ENCODE data around the gene SLC25A11. TPM values are rescaled to one million over a fixed set of nuclear protein-coding genes. Genes with fewer than 3 reads are reported as not detected.

Gene SLC25A11
- total RNA-seq, 1 donor from 2014 or later, result 42.4 TPM

DNA sequence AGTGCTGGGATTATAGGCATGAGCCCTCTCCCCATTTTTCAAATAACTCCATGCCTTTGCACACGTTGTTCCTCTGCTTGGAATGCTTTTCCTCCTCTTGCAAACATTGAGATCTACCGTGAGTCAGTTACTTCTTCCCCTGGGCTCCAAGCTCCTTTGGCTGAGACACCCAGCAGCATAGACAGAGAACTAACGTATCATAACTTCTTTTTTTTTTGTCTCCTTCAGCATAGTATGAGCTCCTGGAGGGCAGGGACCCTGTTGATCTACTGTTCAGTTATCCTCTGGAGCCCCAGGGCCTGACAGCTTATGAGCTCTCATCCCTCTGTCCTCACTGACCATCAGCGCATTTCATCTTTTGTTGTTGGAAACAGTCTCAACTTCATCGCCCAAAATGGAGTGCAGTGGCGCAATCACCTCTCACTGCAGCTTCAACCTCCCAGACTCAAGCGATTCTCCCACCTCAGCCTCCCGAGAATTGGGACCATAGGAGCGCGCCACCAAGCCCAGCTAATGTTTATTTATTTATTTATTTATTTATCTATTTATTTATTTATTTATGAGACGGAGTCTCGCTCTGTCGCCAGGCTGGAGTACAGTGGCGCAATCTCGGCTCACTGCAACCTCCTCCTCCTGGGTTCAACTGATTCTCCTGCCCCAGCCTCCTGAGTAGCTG lies 25.6 kb upstream of the SLC25A11 start:
- no peak for ATAC-seq

DNA sequence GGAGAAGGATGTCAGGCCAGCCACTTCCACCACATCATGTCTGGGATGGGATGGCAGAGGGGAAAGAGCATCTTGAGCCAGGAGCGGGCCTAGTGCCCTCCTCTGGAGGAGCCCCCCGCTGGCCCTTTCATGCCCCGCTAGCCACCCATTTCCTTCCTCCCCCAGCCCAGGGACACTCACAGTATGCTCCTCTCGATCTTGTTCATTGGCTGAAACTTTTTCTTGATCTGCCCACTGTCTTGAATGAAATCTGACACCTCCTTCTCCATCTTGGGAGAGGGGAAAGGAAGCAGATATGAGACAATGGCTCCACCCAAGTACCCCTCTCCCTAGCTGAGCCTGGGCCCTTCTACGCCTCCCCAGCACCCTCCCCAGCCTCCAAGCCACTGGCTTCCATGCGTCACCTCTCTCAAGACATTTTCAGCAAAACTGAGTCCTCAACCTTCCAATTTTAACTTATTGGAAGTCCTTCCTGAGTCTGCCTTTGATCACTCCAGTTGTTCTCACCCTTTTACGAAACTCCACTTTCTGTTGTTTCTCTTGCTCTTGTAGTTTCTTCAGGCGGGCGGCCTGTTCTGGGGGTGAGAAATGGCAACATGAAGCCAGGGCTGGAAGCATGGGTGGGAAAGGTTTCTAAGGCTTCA lies 20.6 kb upstream of the SLC25A11 start:
- no peak for ATAC-seq

DNA sequence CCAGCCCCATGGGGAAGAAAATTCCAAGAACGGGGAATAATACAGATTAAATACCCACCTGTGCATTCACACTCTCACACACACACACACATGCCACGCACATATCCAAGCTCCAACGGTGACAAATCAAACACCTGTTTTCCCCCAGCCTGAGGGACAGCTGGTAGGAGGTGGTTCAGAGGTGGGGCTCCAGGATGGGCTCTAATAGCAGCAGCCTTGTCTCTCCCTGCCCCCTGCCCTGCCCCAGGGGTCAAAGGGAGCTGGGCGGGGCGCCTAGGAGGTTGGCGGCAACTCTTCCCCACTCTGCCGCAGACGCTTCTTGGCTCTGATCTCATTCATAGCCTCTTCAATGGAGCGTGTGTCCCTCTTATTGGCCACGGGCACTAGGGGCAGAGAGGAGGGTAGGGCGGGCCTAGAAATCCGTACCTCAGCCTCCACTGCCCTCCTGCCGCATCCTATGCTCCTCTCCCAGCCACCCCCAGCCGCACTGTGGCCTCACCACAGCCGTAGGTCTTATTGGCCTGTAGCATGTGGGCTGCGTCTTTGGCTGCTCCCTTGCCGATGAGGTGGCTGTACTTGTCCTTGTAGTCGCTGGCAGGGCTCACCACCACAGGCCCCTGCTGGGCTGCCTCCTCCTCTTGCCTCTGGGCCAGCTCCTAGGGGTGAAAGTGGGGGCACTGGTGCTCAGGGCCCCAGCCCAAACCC lies 19.6 kb upstream of the SLC25A11 start:
- ATAC-seq, result peak; percentile 2

DNA sequence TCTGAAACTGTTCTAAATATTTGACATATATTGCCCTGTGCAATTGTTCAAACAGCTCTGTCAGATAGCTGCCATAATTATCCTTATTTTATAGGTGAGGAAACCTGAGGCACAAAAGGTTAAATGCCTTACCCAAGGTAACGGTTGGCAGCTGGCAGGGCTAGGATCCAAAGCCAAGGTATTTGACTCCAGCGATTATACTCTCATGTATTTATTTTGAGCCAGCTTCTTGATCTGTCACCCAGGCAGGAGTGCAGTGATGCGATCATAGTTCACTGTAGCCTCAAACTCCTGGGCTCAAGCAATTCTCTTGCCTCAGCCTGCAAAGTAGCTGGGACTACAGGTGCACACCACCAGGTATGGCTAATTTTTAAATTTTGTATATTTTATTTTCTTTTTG lies 18.3 kb upstream of the SLC25A11 start:
- ATAC-seq, result no peak

DNA sequence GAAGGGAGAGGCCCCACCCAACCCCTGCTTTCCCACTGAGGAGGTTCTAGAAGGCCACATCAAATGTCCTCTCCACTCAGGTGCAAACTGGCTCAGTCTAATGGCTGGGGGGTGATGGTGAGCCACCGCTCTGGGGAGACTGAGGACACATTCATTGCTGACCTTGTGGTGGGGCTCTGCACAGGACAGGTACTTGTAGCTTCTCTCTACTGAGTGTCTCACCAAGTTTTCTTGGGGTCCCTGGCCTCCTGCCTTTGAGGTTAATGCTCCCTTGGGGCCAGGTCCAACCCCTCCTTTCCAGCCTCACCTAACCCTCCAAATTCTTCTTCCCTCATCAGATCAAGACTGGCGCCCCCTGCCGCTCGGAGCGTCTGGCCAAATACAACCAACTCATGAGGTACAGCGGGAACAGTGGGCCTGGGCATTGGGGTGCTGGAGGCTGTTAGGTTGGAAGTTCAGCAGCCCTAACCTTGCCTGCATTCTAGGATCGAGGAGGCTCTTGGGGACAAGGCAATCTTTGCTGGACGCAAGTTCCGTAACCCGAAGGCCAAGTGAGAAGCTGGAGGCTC lies 16.7 kb upstream of the SLC25A11 start:
- no peak for ATAC-seq

DNA sequence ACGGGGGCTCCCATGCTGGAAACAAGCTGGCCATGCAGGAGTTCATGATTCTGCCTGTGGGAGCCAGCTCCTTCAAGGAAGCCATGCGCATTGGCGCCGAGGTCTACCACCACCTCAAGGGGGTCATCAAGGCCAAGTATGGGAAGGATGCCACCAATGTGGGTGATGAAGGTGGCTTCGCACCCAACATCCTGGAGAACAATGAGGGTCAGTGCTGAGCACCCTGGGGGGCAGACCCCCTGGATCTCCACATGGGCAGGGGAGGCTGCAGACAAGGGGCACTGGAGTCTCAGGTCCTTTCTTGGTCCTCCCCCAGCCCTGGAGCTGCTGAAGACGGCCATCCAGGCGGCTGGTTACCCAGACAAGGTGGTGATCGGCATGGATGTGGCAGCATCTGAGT lies 15.2 kb upstream of the SLC25A11 start:
- ATAC-seq, result no peak

DNA sequence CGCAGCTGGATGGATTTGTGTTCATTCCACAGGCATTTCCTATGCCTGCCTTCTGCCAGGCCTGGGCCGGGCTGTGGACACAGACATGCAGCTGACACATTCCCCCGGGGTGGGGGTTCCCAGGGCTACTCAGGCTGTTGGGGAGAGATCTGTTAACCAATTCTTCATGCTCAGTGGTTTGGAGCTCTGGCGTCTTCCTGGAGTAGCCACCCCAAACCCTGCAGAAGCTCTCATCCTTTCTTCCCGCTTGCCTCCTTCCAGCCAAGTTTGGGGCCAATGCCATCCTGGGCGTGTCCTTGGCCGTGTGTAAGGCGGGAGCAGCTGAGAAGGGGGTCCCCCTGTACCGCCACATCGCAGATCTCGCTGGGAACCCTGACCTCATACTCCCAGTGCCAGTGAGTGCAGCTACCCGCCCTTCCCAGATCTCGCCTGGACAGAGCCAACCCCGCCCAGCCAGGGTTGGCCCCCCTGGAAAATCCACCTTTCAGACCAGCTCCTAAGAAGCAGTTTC lies 13.7 kb upstream of the SLC25A11 start:
- no peak for ATAC-seq

DNA sequence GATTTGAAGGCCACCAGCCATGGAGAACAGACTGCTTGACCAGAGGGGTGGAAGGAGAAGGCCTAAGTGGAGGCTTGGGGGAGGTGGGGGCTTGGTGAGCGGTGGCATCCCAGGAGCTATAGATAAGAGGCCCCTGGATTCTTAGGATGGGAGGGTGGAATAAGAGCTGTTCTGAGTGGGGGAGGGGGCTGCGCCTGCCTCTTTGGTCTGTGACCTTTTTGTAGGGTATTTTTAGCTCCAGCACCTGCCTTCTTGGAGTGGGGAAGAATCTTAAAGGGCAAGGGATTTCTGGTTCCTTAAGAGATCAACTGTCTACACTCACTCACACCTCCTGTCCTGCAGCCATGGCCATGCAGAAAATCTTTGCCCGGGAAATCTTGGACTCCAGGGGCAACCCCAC lies 11.6 kb upstream of the SLC25A11 start:
- ATAC-seq, result no peak

DNA sequence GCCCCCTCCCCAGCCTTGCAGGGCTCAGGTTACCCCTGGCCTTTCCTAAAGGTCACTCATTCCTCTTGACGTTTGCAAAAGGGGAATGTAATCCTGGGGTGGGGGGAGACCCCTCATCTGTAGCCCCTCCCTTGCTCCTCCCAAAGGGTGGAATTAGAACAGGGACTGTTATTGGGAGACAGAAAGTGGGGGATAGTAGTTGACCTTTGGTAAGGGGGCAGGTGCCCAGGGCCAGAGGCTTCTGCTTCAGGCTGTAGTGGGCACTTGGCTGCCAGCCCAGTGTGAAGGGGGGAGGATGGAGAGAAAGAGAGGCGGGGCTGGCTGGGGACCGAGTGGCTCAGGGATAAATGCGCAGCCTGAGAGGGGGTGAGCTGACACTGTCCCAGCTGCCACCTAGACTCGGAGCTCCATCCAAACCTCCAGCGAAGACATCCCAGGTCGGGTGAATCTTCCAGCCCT lies 10.9 kb upstream of the SLC25A11 start, which contains the start of gene ENO3:
Gene ENO3, plus strand, starts transcription at position 374 of the 459 bp plus-strand sequence. CDS start 711 bp downstream, outside the sequence.
- ATAC-seq, result no peak

DNA sequence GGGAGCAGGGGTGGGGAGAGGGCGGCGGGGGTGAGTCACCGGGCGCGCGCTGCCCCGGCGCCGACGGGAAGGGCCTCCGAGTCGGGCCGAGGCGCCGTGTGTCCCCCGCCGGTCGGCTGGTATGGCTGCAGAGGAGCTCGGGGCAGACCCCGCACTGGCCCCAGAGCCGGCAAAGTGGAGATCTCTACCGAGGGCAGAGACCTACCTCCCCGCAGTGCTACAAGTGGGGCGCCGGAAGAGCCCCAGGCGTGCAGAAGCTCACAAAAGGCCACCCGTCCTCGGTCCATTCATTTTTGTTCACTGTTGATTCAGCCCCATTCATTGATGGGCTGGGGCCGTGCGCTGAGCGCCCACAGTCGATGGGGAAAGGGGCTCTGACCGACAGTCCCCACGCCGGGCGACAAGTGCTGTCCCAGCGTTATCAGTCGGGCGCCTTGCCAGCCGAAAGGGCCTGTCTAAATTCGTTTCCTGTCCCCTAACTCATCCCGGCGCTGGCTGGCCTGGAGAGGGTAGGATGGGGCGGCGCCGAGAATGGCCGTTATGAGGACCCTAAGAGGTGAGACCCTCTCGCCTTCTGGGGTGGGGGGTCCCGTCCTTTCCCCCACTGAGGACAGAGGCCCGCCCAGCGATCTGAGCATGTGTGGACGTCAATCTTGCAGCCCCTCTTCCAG lies 10.4 kb upstream of the SLC25A11 start:
- peak; percentile 20 for ATAC-seq

DNA sequence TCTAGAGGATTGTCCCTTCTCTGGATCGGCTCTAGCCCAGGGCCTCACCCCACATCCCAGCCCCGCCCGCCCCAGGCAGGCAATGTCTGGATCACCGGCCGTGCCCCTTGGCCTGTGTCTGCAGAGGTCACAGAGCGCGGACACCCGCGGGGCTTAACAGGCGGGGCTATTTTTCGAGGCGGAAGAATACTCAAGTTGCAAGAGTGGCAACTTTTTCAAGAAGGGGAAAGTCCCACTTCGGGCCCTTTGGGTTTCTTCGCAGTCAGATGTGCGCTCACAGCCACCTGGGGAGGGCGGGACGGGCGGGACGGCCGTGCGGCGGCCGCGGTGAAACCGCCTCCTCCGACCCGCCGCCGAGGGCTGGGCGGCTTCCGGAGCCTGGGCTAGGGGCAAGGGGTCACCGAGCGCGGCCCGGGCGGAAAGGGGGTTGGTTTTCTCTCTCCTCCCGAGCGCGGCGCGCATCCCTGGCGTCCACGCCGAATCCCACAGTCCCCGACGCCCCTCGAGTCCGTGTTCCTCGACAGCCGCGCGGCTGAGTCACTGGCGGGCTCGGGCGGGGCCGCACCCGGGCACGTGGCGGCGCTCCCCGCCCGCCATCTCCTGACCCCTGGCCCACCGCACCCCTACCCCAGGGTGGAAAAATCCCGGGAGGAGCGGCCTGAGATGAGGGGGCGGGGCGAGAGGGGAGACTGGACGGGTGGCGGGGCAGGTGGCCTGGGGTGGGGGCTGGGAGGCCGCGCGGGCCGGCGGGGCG lies 9.7 kb upstream of the SLC25A11 start:
- peak; percentile 34 for ATAC-seq

DNA sequence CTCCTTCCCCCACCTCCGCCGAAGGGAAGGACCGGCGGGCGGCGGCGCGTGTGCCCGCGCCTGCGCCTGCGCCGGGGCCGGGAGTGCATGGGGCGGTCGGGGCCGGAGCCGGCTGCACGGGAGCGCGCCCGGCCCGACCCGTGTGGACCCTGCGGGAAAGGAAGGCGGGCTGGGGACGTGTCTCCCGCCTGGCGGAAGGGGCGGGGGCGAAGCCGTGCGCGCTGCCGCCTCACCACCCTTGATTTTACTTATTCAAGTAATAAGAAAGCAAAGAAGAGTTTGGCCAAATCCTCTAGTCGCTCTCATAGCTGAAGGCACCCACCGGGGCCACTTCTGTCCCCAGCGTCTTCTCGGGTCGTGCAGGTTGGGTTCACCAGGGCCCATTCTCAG lies 9.1 kb upstream of the SLC25A11 start:
- ATAC-seq, result peak; percentile 62

DNA sequence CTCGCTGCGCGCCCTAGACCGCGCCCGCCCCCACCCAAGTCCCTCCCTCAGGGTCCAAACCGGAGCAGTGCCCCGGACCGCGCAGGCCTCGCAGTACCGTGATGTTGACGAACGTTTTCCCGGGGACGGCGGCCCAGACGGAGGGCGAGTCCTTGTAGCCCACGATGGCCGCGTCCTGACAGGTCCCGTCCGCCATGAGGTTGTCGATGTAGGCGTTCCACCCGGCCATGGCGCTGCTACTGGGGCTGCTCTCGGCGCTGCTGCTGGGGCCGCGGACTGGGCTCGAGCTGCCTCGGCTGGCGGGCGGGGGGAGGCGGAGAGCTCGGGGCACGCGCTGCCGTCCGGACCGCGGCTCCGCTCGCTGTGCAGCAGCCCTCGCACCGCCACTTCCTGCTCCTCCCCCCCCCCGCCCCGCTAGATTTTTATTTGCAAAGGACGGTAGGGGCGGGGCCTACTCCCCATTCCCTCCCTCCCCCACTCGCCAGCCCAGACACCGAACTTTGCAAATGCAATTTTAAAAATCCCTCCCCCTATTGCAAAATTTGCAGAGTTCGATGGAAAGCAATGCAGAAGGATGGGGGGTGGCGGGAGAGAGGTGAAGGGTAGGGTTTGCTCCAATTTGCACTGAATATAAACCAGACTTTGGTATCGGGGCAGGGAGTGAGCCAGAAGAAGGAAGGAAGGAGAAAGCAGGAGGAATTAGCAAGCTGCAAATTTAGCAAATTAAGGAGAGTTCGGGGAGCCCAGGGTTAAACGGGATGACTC lies 8.5 kb upstream of the SLC25A11 start, which contains the start of gene PFN1:
Gene PFN1, minus strand, starts transcription at position 365 of the 765 bp plus-strand sequence. Its CDS starts 136 bp downstream, at position 229.
- ATAC-seq, result peak; percentile 71

DNA sequence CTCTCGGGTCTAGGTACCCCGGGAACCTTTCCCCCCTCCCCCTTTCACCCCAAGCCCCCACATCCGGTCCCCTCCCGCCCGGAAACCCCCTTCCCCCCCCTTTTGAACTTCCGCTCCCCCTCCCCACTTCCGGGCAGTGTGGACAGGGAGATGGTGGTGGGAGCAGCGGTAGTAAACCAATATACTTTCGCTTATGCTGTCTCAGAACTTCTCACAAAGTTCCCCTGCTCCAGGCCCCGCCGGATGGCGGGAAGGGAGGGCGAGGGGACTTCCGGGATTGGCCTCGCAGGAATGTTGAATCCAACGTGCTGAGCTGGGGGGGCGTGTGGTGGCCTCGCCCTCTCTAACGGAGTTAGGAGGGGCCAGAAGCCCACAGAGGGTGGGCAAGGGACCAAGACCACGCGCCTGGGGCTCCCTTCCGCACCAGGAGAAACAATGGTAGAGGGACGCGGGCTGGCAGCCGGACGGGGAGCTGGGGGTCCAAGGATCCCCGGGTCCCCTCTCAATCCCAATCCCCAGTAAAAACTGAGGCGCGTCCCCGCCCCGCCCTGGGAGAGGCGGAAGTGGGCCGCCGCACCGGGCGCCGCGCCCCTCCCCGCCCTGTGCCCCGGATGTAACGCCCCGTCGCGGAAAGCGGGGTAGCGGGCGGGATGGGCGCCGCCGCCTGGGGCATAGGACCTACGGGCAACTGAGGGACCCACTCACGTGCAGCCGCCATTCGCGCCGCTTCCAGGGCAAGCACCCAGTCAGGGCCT lies 7.7 kb upstream of the SLC25A11 start:
- peak; percentile 46 for ATAC-seq

DNA sequence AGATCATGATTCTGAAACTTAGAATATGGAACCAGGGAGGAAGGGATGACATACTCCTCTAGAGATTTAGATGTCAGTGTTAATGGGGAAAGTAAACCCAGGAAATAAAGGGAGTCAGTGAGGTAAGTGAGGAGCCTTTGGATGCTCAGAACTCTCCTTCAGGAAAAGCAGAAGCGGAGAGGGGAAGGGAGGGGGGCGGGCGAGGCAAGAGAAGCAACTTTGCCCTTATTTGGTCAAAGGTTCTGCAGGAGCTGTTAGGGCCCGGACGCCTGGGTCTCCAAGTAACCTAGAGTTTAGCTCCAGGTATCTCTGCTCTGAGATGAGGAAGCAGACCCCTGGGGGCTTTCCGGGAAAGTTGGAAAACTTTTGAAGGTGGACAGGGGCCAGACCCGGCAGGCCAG lies 7.2 kb upstream of the SLC25A11 start:
- no peak for ATAC-seq

DNA sequence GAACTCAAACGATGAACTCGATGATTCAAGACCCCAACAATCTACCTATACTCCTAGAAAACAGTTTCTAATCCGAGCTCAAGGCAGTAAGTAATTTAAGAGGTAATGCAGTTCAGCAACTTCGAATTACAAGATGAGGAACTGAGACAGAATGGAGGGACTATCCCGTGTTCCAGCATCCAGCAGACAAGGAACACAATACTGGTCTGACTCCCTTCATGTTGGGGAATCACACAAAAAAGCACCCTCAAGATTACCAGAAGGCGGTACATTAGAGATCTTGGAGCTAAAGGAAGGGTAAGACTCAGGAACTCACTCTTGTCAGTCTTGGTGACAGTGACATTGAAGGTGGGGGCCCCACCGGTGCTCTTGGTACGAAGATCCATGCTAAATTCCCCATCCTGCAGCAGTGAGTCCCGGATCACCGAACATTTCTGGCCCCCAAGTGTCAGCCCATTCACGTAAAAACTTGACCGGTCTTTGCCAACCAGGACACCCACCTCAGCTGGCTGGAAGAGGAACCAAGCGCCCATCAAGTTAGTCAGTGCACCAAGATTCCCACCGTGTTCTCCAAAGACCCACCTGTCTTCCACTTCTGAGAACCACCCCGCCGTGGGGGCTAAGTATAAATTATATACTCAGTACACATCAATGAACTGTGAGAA lies 6.6 kb upstream of the SLC25A11 start:
- no peak for ATAC-seq

DNA sequence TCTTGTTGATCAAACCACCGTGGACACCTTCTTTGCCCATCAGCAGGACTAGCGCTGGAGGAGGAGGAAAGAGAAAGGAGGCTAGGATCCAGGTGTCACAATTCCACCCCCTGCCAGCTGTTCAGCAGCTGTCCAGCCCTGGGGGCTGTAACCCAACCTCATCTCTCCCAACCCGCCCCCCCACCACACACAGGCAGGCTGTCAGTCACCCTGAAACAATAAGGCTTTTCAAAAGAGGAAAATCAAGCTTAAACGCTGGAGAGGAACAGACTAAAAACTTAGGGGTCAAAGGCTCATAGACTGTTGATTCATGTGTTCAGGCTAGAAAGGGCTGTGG lies 6.1 kb upstream of the SLC25A11 start:
- ATAC-seq, result no peak

DNA sequence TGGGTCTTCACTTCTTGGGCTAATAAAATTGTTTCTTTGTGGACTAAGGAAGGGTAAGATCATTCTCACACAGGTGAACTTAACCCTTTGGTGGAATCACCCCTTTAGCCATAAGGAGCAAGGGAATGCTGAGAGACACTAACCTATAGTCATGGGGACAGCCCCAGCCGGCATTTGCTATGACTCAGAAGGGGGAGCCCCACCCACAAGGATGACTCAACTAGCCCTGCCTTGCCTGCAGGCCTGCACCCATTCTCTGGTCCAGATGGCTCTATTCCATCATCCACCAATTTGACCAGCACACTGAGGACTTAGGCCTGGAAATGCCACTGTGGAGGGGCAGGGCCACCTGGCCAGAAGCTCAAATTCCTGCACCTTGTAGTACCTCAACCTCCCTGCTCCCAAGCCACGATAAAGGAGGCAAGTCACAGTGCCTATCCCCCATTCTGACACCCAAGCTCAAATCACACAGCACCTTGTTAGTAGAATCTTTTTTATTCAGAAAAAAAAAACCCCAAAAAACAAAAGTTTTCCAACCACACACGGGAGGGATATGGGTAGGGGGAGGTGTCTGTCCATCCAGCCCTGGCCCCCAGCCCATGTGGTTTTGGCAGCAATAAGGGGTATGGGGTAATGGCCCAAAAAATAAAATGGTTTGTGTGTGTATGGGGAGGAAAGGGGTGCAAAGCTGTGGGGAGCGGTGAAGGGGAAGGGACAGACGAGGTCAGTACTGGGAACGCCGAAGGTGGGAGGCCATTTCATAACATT lies 5.5 kb upstream of the SLC25A11 start:
- peak; percentile 62 for ATAC-seq

All from esophagus mucosa (tissue), 1 donor.